Effector memory CD8-positive, alpha-beta T cell (primary cell): ENCODE results near the gene UBR4.

ENCODE experiments used
- ATAC-seq: fragments of 150-1000 bp; cut with Tn5 transposase; replicated peaks from 2 replicates; pipeline ENCODE4 v1.10.0; 2021; ENCODE audit warnings: mild to moderate bottlenecking, moderate library complexity
- DNase-seq, 3 experiments: peaks; one replicate each; pipeline ENCODE4 v3.0.0; 2021
- H3K27ac Mint-ChIP-seq, 2 donors: one replicate each; pipeline ENCODE4 v1.8.0; 2022; ENCODE audit warnings: mild to moderate bottlenecking in 2 of 2, mixed read lengths in 2 of 2, moderate library complexity in 2 of 2
- H3K27me3 Mint-ChIP-seq, 2 donors: one replicate each; pipeline ENCODE4 v1.8.0; 2022; ENCODE audit warnings: mixed read lengths in 2 of 2
- H3K36me3 Mint-ChIP-seq: one replicate; pipeline ENCODE4 v1.8.0; 2022; ENCODE audit warnings: mild to moderate bottlenecking, moderate library complexity, mixed read lengths; ENCODE audit not compliant: insufficient read depth
- H3K4me1 Mint-ChIP-seq, 2 donors: one replicate each; pipeline ENCODE4 v1.8.0; 2022; ENCODE audit warnings: low read depth in 2 of 2, mixed read lengths in 2 of 2
- H3K4me3 Mint-ChIP-seq, 2 donors: one replicate each; pipeline ENCODE4 v1.8.0; 2022; ENCODE audit warnings: mild to moderate bottlenecking in 2 of 2, mixed read lengths in 2 of 2, moderate library complexity in 2 of 2
- H3K9me3 Mint-ChIP-seq, 2 donors: one replicate each; pipeline ENCODE4 v1.8.0; 2022; ENCODE audit warnings: mixed read lengths in 2 of 2

The UBR4 gene

DNA sequence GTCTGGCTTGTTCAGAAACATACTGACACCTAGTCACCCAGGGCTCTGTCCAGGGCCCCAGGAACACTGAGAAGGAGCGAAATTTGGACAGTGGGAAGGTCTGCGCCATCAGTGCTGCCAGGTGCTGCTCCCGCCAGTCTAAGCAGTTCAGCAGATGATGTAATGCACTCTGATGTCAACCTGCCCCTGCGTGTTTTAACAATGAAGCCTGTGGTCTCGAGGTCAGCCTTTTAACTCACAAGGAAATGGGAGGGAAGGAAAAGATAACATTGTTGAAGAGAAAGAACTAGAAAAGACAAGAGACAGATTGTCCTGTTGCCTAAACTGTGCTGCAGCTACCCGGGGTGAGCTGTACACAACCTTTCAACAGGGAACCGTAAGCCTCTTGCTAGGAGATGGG is 127.0 kb downstream of the UBR4 start:
- Mint-ChIP-seq H3K4me3 (no peak overlapping the region), H3K36me3 (peaks cover 38% of the 10 kb centered on the region), H3K27me3 (no peaks in the 10 kb centered on the region), H3K4me1 (no peaks in the 10 kb centered on the region), H3K9me3 (no peaks in the 10 kb centered on the region), H3K27ac (peak overlapping the region in 1 of 2 donors; percentile 41)
- no peak for DNase-seq
- ATAC-seq, result no peak

DNA sequence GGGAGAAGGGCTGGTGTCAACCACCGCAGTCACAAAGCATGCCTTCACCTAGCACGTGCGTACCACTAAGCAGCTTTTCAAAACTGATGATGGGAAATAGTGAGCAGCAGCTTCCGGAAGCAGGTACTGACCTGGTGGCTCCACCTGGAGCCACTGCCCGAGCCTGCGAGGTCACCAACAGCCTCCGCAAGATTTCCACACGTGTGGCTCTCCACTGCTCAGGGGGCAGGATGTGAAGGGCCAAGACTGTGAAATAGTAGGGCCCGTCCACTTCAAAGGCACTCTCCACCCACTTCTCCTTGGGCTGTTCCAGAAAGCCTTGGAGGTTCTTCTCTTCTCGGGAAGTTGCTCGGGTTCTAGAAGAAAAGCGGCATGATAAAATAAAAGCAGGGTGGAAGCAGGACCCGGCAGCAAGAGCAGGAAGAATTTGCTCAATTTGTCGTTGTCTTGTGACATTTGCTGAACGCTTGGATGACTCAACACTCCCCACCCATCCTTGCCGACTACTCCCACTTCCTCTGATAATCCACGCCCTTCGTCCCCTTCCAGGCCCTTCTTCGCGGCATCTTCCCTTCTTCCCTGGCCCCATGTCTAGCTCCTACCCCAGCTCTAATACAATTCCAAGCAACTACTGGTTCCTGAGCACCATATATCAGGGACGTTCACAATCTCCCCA is 128.7 kb downstream of the UBR4 start:
- ATAC-seq (no peak), DNase-seq (no peak)
- H3K4me1 Mint-ChIP-seq, result no peaks in the 10 kb centered on the region
- H3K27ac Mint-ChIP-seq, result no peak overlapping the region
- H3K4me3 Mint-ChIP-seq, result no peak overlapping the region
- H3K9me3 Mint-ChIP-seq, result no peaks in the 10 kb centered on the region
- no peaks in the 10 kb centered on the region for H3K27me3 Mint-ChIP-seq
- peaks cover 52% of the 10 kb centered on the region for H3K36me3 Mint-ChIP-seq

DNA sequence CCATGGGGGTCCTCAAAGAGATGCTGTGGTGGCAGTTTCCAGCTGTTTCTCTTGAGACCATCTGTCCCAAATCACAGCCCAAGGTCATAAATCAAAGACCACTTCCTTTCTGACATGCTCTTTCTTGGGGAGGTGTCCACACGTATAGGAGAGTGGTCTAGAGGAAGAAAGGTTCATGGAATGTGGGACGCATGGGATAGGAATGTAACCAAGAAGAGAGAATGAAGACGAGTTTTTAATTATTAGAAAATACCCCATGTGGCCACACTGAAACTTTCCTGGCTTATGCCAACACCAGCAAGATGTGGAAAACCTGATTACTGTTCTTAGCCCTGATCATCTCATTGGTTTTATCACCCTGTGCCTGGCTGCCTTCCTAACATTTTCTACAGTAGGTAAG is 129.3 kb downstream of the UBR4 start:
- Mint-ChIP-seq H3K4me3 (no peak overlapping the region), H3K4me1 (peaks cover 0 to 4% of the 10 kb centered on the region in 2 donors), H3K27me3 (no peaks in the 10 kb centered on the region), H3K27ac (peak overlapping the region in 1 of 2 donors; percentile 7), H3K36me3 (peaks cover 56% of the 10 kb centered on the region), H3K9me3 (no peaks in the 10 kb centered on the region)
- ATAC-seq (no peak), DNase-seq (no peak)

DNA sequence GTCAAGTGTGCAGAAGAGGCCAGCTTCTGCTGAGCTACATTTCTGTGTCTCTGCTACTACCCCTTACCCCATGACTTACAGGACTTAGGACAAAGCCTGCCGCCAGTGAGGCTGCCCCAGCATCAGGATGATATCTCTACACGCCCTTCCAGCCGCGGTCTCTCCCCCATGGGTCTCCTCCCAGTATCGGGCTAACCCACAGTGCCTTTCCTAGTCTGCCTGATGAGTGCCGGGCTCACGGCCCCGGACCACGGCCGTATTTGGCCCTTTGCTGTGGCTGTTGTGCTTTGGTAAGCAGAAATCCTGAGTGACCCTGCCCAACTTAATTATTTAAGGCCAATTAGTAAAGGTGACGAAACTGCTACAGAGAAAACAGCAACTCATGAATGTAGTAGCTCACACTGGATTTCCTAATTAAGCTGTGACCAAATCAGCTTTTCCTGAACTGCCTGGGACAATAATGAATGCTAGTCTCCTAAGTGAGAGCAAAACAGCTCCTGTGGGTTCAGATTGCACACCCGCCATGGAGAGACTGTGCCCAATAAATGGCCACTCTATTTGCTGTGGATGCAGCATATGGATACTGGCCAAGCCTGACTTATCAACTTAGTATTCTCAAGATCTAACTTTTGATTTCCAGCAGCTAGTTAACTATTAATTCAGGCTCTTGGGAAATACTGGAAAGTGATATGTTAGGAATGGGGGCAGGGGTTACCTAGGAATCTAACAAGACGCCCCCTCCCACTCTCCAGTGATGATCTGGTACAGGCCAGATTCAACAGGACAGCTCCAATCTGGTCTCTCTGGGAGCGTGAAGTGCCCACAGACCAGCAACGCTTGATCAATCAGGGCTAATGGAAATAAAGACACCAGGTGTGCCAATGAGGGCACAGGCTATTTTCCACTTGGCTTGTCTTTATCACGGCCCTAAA is 130.3 kb downstream of the UBR4 start:
- DNase-seq (no peak), ATAC-seq (no peak)
- Mint-ChIP-seq H3K4me3 (no peak overlapping the region), H3K36me3 (peaks cover 63% of the 10 kb centered on the region), H3K27ac (no peak overlapping the region), H3K27me3 (no peaks in the 10 kb centered on the region), H3K4me1 (peaks cover 4 to 13% of the 10 kb centered on the region in 2 donors), H3K9me3 (no peaks in the 10 kb centered on the region)

DNA sequence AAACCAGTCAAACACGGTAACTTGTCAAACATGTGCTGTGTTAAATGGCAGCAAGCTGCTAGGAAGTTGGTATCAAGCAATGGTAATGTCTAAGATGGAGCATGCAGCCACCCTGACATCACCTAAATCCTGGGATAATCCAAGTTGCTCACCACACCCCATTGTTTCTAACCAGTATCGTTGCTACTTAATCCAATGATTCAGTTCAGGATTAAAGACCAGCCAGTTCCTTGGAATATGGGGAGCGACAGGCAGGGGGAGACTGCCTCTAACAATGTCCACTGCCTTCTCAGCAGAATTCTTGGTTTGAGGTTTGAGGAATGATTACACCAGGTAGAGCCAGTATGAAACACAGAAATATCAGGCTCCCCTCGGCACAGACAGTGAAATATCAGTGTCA is 131.5 kb downstream of the UBR4 start:
- H3K36me3 Mint-ChIP-seq, result peaks cover 53% of the 10 kb centered on the region
- H3K9me3 Mint-ChIP-seq, result no peaks in the 10 kb centered on the region
- ATAC-seq (no peak), DNase-seq (no peak)
- peaks cover 10 to 24% of the 10 kb centered on the region in 2 donors for H3K4me1 Mint-ChIP-seq
- no peak overlapping the region for H3K4me3 Mint-ChIP-seq
- H3K27ac Mint-ChIP-seq, result no peak overlapping the region
- no peaks in the 10 kb centered on the region for H3K27me3 Mint-ChIP-seq

DNA sequence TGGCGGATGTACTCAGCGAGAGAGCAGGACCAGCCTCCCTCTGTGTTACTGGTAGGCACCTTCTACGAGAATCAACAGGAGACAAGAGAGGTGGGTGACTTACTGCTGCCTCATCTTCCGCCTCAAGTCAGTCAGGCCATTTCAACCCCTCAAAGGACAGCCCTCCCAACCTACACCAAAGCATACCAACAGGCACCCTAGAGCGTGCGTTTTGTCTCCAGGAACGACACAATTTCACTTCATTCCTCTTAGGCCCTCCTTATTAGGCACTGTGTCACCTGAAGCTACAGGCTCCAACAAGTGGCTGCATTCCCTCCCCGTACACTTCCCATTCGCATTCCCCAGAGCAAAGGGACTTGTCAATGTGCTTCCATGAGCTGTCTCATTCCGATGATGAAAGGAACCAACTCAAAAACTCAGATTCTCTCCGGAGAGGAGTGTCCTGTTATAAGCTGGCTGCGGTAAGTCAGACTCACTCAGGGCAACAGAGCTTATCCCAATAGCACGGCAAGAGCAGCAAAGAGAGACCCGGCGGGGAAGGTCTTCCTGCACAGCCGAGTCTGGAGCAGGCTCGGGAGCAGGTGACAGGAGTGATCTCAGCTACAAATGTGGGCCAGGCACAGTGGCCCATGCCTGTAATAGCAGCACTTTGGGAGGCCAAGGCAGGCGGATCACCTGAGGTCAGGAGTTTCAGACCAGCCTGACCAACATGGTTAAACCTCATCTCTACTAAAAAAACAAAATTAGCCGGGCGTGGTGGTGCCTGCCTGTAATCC is 133.0 kb downstream of the UBR4 start:
- no peak overlapping the region for H3K4me3 Mint-ChIP-seq
- ATAC-seq (no peak), DNase-seq (no peak)
- no peaks in the 10 kb centered on the region for H3K27me3 Mint-ChIP-seq
- peaks cover 12 to 29% of the 10 kb centered on the region in 2 donors for H3K4me1 Mint-ChIP-seq
- no peaks in the 10 kb centered on the region for H3K9me3 Mint-ChIP-seq
- H3K27ac Mint-ChIP-seq, result peak overlapping the region in 1 of 2 donors; percentile 20
- H3K36me3 Mint-ChIP-seq, result peaks cover 48% of the 10 kb centered on the region

DNA sequence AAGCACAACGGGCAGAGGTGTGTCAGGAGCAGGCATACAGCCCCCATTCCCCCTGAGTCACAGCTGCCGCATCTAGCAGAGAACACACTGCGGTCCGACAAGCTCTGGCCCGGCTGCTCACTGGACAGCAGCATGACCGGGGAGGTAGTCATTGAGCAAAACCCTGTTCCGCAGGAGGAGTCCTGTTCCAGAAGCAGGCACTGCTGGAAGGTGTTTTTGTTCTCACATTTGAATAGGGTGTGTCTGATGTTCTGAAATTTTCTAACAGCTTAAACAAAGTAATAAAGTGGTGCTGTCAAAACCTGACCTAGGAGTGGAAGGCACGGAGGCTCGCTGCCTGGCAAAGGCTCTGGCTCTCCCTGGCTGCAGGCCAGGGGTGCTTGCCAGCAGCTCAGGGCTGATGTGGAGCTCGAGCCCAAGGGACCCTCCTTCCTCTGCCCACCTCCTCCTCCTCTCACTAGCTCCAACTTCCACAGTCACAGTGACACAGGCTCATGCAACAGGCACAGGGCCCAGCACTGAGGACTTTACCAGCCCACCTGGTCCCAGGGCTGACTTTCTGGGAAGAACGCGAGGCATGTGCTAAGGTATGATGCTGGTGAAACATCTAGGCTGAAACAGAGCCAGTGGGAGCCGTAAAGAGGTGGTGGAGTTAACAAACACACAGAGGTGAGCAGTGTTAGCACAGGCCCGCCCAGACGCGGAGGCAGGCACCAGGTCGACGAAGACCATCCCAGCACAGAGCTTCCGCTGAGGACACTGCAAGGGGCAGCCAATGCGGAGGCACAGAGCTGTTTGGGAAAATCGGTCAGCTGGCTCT is 135.0 kb downstream of the UBR4 start:
- Mint-ChIP-seq H3K4me1 (peaks cover 22 to 29% of the 10 kb centered on the region in 2 donors), H3K36me3 (peaks cover 35% of the 10 kb centered on the region), H3K9me3 (no peaks in the 10 kb centered on the region), H3K27me3 (no peaks in the 10 kb centered on the region), H3K27ac (peak overlapping the region; percentile 42 to 79), H3K4me3 (peak overlapping the region; percentile 55 to 66)
- DNase-seq (no peak), ATAC-seq (peak; percentile 18)

DNA sequence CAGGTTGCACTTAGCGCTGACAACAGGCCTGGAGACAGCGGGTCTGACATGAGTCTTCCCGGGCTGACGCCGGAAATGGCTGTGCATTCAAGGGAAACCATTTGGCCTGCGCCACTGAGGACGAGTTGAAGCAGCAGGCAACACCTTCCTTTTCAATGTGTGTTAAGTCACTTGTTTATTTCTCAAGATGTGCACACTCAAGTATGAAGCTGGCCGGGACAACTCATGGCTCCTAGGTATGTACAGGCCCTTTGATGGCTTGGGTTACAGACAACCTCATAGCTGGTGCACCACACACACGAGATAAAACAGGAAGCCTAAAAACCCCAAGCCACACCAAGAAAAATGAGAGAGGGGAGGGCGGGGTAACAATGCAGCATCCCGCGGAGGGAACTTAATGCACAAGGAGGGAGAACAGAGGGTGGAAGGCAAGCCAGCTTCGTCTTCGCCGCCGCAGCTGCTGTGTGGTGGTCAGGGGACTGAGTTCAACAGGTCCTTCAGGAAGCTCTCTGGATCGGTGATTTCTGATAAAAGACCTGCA is 135.6 kb downstream of the UBR4 start:
- Mint-ChIP-seq H3K9me3 (no peaks in the 10 kb centered on the region), H3K27me3 (no peaks in the 10 kb centered on the region), H3K4me1 (peaks cover 22 to 29% of the 10 kb centered on the region in 2 donors), H3K36me3 (peaks cover 32% of the 10 kb centered on the region), H3K4me3 (peak overlapping the region; percentile 55 to 66), H3K27ac (peak overlapping the region; percentile 42 to 79)
- ATAC-seq (peak; percentile 96), DNase-seq (peak; percentile 49 to 61 (median 52))

DNA sequence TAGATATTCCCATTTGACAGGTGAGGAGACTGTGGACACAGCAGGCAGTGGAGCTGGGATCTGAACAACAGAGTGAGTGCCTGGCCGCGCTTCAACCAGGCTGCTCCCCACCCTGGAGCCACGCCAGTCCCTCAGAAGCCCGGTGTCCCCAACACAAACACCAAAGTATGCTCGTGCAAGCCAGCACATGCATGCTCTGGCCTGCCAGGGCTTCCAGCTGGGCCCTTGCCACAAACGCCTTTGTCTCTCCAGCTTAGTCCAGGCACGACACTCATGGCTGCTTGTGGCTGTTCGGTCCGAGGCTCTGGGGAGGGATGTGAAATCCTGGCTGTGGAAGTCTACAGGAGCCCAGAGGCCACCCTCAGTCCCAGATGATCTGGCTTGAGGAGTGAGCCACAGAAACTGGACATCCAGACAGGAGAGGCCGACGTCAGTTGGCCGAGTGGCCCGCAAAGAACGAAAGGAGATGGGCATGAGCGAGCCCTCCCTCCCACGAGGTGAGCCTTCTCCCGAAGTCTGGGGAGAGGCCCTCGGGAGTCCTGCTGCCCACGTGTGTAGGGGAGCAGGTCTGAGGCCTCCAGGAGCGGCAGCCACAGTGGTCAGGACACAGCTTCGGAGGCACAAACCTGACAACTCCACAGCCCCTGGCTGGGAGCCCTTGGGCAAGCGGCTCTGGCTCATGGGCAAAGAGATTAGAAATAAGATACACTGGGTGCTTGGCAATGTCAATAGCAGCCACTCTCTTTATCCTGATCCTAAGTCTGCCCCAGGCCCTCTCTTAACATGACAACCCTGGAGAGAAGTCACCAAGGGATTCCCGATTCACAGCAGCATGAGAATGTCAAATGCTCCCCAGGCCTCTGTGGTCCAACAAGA is 136.5 kb downstream of the UBR4 start:
- DNase-seq (no peak), ATAC-seq (no peak)
- peaks cover 32% of the 10 kb centered on the region for H3K36me3 Mint-ChIP-seq
- peaks cover 22 to 29% of the 10 kb centered on the region in 2 donors for H3K4me1 Mint-ChIP-seq
- peak overlapping the region; percentile 42 to 79 for H3K27ac Mint-ChIP-seq
- H3K9me3 Mint-ChIP-seq, result no peaks in the 10 kb centered on the region
- H3K27me3 Mint-ChIP-seq, result no peaks in the 10 kb centered on the region
- H3K4me3 Mint-ChIP-seq, result peak overlapping the region; percentile 55 to 66

DNA sequence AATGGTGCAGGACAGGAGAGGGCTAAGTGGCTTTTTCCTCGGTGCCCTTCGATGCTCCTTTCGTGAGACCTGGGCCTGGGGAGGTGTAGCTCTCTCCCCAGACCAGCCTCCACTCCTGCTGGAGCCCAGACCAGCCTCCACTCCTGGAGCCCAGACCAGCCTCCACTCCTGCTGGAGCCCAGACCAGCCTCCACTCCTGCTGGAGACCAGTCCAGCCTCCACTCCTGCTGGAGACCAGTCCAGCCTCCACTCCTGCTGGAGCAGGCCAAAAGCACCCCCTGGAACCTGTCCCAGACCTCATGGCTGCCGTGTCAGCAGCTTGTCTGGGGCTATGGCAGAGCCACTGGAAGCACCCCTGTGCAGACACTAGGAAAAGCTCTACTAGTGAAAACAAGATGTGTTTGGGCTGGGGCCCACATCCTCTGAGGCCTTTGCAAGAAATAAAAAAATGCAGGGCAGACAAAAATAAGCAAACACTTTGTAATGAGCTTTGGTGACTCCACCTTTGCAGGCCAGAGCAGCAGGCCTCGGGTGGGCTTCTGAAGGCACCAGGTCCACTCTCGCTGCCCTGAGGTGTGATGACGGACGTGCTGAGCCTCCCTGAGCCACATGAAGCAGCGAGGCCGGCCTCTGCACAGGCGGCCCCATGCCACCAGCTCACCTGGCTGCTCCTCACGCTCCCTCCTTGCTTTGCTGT is 137.6 kb downstream of the UBR4 start:
- H3K4me1 Mint-ChIP-seq, result peaks cover 22 to 29% of the 10 kb centered on the region in 2 donors
- H3K36me3 Mint-ChIP-seq, result peaks cover 26% of the 10 kb centered on the region
- DNase-seq (no peak), ATAC-seq (no peak)
- H3K27me3 Mint-ChIP-seq, result no peaks in the 10 kb centered on the region
- no peaks in the 10 kb centered on the region for H3K9me3 Mint-ChIP-seq
- H3K4me3 Mint-ChIP-seq, result no peak overlapping the region
- peak overlapping the region in 1 of 2 donors; percentile 31 for H3K27ac Mint-ChIP-seq

DNA sequence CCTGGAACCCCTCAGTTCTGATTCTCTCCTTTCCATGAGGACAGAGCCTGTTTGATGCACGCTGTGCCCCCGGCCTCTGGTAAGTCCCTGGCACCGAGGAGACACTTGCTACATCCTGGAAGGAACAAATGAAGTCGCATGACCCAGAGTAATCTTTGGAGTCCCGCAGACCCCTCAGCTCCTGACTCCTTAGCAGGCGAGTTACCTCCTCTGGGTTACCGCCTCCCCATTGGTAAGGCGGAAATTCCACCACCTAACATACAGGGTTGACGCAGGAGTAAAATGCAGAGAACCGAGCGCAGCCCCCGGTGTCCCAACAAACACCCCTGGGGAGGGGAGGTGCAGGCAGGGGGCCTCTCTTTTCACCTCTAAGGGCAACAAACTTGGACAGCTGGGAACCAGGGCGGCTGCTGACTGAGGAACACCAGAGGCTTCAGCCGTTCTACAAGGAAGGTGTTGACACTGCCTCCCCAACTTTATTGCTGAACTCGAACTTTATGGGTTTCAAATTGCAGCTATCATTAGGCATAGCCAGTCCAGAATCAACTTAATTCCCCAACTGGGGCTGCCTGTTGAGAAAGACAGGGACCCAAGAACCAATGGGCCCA is 138.3 kb downstream of the UBR4 start:
- Mint-ChIP-seq H3K27me3 (no peaks in the 10 kb centered on the region), H3K4me3 (no peak overlapping the region), H3K9me3 (no peaks in the 10 kb centered on the region), H3K27ac (no peak overlapping the region), H3K4me1 (peaks cover 22 to 29% of the 10 kb centered on the region in 2 donors), H3K36me3 (peaks cover 20% of the 10 kb centered on the region)
- ATAC-seq (no peak), DNase-seq (no peak)
